NK-92 treated with Interleukin-12 subunit alpha and Interleukin-12 subunit beta, amount 100 ng/mL, for 24 hours (cell line): ENCODE measurements around the gene LATS1.
"Not testable (repeated sequence)": the region's sequence is repeated elsewhere in the genome, so short reads cannot be mapped to it uniquely, and the experiment has no call there.

Experiments used
- DNase-seq: peaks from one replicate; lab custom pipeline; 2025; lab: John Stamatoyannopoulos, UW

Gene LATS1

DNA sequence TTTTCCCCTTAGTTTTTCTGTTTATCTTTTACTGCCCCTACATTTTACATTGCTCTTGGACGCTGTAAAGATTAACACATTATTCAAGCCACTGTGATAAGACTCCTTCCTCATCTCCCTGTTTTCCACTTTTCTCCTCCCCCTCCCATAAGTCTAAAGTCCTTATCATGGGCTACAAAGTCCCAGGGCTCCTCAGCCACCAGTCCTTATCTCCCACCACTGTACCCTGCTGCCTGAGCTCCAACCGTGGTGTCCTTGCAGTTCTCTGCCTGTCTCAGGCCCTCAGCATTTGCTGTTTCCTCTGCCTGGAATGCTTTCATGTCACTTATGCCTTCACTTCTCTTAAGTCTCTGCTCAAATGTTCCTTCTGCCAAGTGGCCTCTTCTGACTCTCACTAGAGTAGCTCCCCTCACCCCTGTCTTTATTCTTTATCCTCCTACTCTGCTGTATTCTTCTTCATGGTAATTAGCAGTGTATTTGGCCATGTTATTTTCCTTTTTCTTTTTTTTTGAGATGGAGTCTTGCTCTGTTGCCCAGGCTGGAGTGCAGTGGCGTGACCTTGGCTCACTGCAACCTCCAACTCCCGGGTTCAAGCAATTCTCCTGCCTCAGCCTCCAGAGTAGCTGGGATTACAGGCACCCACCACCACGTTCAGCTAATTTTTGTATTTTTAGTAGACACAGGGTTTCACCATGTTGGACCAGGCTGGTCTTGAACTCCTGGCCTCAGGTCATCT lies 10.8 kb upstream of the LATS1 start:
- no peak for DNase-seq

DNA sequence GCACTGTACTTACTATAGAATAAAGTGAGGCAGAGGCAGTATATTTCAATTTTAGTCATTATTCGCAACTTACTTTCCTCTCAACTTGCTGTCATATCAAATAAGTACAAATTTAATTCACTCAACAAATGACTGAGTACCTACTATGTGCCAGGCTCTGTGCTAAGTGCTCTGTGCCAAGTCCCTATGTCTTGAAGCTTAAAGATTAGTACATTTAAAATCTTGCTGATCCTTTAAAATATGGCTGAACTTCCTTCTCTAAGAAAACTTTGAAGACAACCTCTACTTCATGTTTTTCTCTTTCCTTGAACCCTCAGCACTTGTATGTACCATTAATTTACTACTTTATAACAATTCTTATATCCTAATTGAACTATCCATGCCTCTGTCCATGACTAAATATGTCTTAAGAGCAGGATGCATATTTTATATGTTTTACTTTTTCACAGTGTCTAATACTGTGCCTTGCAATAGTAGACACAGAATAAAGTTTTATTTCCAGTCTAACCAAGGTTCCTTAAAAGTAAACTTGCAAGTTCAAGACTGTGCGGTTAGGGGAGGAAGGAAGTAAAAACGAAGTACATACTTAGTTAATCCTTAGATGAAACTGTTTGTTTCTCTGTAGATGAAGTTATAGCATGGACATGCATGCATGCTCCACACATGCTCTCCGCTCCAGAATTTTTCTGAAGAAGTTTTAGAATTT lies 10.0 kb upstream of the LATS1 start:
- DNase-seq, result no peak

- no peak for DNase-seq
Measured at GRCh38 chr6:149725785-149726184, 7.9 kb upstream of the LATS1 start.

GRCh38 chr6:149723771-149724417 lies 6.0 kb upstream of the LATS1 start:
- DNase-seq, result no peak

GRCh38 chr6:149723262-149723661 lies 5.4 kb upstream of the LATS1 start:
- DNase-seq, result no peak

DNA sequence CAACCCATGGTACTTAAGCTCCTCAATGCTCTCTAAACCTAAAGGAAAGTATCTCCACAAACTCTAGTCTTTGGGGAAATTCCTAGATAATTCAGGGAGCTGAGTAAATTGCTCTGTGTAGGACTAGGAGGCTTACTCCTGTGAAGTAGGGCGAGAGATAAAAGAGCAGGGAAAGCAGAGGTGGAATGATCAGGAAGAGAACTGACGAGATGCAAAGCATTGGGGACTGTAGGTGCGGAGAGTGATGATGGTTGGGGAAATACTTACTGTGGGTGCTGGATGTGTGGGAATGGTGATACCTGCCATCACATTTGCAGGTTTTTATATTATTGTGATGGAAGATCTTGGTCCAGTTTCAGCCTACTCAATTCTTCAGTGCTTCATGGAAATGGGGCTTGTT lies 1.6 kb upstream of the LATS1 start:
- no peak for DNase-seq

GRCh38 chr6:149717255-149717587 lies 680 bp downstream of the LATS1 start:
- DNase-seq, result no peak

- no peak for DNase-seq
Measured at GRCh38 chr6:149716181-149716963, 1.5 kb downstream of the LATS1 start.

- no peak for DNase-seq
Measured at GRCh38 chr6:149714442-149714841, 3.5 kb downstream of the LATS1 start.

DNA sequence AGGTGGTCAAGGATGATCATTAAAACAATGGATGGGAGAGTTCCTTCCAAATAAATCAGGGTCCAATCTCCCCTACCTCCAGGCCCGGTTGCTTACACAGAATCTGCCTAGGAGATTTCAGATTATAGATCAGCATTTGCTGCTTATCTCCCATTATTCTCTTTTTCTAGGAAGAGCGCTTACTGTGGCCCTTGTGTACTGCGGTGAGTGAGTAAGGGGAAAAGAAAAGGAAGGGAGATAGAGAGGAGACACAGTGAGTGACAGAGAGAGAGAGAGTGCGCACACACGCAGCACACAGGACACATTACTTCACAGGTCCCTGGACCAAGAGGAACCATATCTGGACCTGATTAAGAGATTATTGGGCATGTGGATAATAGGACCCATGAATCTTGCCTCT lies 6.2 kb downstream of the LATS1 start:
- DNase-seq, result no peak

DNA sequence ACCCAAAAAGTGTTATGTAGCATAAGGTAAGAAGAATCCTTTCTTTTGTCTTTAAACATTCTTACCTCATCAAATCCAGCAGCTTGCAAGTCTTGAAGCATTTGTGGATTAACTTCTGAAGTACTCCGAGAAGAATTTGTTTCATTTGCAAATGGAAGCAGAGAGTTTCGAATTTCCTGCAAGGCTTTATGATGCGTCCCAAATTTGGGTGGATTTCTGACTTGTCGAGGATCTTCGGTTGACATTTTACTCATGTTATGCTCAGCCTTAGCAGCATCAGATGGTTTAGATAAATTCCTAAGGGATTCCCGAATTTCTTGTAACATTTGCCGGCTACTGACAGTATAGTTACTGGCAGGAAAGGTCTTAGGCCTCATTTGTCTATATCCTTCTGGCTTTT lies 16.2 kb downstream of the LATS1 start:
- no peak for DNase-seq

- DNase-seq, result no peak
Measured at GRCh38 chr6:149699150-149699549, 18.8 kb downstream of the LATS1 start.

DNA sequence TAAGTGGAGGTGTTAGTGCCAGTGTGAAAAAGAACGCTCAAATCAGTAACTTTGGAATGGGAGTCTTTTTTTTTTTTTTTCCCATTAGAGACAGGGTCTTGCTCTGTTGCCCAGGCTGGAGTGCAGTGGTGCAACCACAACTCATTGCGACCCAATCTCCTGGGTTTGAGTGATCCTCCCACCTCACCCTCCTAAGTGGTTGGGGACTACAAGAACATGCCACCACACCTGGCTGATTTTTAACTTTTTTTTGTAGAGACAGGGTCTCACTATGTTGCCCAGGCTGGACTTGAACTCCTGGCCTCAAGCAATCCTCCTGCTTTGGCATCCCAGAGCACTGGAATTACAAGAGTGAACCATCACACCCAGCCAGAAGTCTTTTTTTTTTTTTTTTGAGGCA lies 19.7 kb downstream of the LATS1 start:
- DNase-seq, result no peak

DNA sequence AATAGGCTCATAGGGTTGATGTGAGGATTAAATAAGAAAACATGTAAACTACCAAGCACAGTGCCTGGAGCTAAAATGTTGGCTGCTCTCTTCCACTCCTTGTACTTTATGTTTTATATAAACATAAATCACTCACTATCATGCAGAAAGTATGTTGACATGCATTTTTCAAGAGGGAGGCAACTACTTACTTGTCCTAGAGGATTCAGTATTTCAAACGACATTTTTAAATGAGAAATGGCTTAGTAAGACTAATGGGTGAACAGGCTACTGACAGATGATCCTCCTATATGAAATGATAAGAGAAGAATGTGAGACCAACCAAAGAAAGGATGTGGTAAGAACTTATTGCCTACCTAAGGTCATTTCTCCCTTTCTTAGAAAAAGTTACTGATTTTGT lies 21.0 kb downstream of the LATS1 start:
- no peak for DNase-seq

DNA sequence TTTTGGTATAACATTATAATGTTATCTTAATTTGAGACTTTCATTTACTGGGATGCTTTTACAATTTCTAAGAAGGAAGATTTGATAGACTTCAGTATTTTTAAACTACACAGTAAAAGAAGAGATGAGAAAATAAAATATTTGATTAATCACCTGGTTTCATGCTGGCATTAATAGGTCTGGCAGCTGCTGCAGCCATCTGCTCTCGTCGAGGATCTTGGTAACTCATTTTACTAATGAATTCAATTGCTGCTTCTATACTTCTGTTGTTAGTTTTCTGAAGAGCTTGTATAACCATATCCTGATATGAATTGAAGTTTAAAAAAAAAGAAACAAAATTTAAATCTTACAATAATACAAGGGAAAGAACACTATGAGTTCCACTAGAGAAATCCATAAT lies 23.0 kb downstream of the LATS1 start:
- DNase-seq, result no peak

GRCh38 chr6:149691201-149691600 lies 26.7 kb downstream of the LATS1 start:
- no peak for DNase-seq

- DNase-seq, result no peak
Measured at GRCh38 chr6:149686230-149686629, 31.7 kb downstream of the LATS1 start.

- no peak for DNase-seq
Measured at GRCh38 chr6:149683256-149683859, 34.5 kb downstream of the LATS1 start.

DNA sequence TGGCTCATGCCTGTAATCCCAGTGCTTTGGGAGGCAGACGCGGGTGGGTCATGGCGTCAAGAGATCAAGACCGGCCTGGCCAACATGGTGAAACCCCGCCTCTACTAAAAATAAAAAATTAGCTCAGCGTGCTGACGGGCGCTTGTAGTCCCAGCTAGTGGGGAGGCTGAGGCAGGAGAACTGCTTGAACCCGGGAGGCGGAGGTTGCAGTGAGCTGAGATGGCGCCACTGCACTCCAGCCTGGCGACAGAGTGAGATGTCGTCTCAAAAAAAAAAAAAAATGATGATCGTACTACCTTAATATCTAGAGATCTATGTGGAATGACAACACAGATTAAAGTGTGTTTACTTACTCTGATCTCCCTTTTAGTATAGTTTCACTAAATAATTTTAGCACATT lies 36.1 kb downstream of the LATS1 start:
- not testable (repeated sequence) for DNase-seq

DNA sequence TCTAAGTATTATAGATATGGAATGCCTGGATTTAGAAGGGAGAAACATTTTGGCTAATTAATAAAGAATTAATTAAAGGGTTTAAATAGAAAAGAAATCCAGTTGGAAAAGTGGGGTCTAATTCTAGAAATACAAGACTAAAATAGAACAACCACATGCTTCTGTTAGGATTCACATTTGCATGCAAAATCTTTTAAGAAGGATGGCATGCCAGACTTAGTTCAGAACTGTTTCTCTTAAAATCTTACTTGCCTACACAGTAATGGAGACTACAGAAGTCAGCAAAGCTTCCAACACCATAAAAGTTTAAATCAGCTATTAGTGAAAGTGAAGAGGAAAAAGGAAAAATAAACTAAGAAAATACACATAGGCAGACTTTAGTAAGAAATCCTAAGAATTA lies 36.7 kb downstream of the LATS1 start:
- DNase-seq, result no peak

DNA sequence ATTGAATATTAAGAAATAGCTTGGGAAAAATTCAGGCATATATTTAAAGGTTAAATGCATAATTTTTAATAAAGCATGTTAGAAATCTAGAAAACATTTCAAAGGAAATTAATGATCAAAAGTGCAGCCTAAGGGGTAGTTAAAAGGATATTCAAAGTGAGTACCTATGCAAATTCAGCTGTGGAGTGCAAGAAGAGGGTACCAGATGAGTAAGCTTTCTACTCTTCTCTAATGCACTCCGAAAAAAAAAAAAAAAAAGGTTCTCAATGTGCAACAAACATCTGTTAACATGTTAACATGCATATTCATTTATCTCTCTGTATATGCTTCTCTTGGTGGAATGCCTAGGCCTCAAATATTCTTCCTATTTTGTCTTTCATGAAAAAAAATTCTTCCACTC lies 37.4 kb downstream of the LATS1 start:
- DNase-seq, result no peak

GRCh38 chr6:149672265-149672664 lies 45.6 kb downstream of the LATS1 start:
- not testable (repeated sequence) for DNase-seq
